HG02884 (cell line): ENCODE data around the gene PPP1R9A.

Source experiments
- ATAC-seq: cut with Tn5 transposase; IDR thresholded peaks from one replicate; pipeline ENCODE4 v1.9.1; 2021; ENCODE audit warnings: mild to moderate bottlenecking, moderate library complexity; ENCODE audit not compliant: unreplicated experiment

The PPP1R9A gene

DNA sequence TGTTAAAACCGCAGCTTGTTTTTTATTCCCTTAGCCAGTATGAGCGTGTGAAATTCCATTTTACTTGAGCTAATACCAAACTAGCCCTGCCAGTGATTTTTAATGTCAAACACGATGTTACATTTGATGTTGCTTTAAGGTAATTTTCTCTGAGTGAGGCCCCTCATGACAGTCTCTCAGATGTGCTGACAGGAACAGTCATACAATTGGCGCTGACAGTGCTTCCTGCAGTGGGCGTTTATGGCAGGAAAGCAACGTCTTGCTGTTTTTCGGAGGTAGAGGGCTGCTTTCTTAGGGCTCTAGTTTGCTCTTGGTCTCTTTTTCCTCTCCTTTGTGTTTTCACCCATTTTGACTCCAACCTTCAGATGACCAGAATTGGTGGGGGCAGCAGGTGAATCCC, 397.6 kb downstream of the PPP1R9A start:
- ATAC-seq, result no peak

DNA sequence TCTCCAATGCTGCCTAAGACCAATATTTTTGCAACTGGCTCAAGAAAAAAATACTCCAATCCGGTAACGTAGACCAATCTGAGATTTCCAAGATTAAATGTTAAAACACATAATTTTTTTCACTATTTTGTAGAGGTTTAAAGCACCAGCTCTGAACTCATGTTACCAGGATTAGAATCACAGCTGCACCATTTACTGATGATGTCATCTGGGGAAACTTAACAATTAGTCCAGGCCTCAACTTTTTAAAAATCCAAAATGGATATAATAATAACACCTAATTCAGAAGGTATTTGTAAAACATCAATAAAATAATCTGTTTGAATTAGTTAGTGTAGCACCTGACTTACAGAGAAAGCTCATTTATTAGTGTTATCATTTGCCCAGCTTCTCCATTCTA, 402.6 kb downstream of the PPP1R9A start:
- no peak for ATAC-seq

GRCh38 chr7:95311389-95311788, 404.0 kb downstream of the PPP1R9A start:
- ATAC-seq, result no peak

- ATAC-seq, result no peak
These were observed 405.2 kb downstream of the PPP1R9A start for GRCh38 chr7:95312561-95312960.

- no peak for ATAC-seq
These were observed 409.2 kb downstream of the PPP1R9A start for GRCh38 chr7:95316588-95316987.

- no peak for ATAC-seq
These were observed 410.2 kb downstream of the PPP1R9A start for GRCh38 chr7:95317546-95317945.

DNA sequence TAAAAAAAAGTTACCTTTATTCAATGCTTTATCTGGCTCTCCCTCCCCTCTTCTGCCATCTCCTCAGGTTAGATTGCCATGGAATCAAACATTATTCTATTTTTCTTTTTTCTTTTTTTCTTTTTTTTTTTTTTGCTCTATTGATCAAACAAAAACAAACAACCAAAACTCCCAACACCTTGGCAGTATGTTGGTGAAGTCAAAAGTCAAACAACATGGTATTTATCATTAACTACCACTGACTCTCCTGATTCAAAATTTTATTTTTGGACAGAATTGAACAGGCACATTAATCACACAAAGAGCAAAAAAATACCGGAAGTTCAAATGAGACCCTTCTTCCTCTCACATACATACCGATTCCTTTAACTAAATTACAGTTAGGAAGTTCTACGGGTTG, 410.6 kb downstream of the PPP1R9A start:
- no peak for ATAC-seq

GRCh38 chr7:95318501-95319100, 411.2 kb downstream of the PPP1R9A start:
- no peak for ATAC-seq

- no peak for ATAC-seq
These were observed 412.2 kb downstream of the PPP1R9A start for GRCh38 chr7:95319570-95319969.

- no peak for ATAC-seq
These were observed 413.3 kb downstream of the PPP1R9A start for GRCh38 chr7:95320651-95321050.

GRCh38 chr7:95321720-95322119, 414.3 kb downstream of the PPP1R9A start:
- no peak for ATAC-seq

GRCh38 chr7:95322396-95322795, 415.0 kb downstream of the PPP1R9A start:
- ATAC-seq, result no peak

DNA sequence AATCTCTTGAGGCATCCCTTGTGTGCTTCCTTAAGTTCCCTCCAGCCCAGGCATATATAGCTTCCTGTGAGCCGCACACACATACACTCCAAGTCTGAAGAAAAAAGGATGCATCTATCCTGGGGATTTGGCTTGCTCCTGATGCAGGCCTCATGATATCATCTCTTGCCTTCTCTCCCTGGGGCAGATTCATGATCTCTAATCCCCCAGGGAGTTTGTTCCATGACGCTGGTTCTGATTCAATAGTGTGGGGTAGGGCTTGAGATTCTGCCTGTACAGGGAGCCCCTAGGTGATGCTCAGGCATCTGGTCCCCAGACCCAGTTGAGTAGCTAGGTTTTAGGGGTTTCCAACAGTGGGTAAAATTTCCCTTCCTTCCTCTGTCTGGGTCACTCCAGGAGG, 415.5 kb downstream of the PPP1R9A start:
- no peak for ATAC-seq

DNA sequence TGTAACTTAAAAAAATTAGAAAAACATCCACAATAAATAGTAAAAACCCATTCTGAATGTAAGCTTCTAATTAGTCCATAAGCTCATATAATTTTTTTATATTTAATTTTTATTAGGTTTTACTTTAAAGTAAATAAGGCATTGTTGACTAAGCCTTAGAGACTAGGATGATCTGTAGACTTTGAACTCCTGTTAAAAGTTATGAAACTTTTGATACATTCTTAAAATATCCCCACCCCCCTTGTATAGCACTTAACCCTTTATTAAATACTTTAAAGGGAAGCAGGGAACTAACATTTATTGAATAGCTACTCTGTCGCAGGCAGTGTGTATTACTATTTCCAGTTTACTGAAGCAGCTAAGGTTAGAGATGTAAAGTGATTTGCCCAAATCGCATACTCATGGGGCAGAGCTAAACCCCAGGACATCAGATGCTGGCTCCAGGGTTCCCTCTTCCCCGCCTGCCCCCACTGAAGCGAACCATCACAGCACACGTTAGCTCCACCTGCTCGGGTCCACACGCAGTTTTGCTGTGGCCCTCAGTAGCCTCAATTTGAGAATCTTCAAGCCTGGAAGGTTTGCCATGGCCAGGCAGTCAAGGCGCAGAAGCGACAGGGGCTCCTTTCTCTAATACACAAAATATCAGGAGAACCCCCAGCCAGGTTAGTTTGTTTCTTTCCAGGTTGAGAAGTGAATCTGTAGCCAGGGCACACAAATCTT, 416.2 kb downstream of the PPP1R9A start:
- no peak for ATAC-seq

- ATAC-seq, result no peak
These were observed 417.0 kb downstream of the PPP1R9A start, which contains the start of gene PON1 for GRCh38 chr7:95324431-95324830. Gene PON1, minus strand, starts transcription at chr7:95324532. Its CDS starts 57 bp downstream, at chr7:95324475.

GRCh38 chr7:95327356-95327755, 420.0 kb downstream of the PPP1R9A start:
- no peak for ATAC-seq

GRCh38 chr7:95330204-95330960, 423.0 kb downstream of the PPP1R9A start:
- ATAC-seq, result peak; percentile 97

- peak; percentile 21 for ATAC-seq
These were observed 423.6 kb downstream of the PPP1R9A start for GRCh38 chr7:95330961-95331337.

DNA sequence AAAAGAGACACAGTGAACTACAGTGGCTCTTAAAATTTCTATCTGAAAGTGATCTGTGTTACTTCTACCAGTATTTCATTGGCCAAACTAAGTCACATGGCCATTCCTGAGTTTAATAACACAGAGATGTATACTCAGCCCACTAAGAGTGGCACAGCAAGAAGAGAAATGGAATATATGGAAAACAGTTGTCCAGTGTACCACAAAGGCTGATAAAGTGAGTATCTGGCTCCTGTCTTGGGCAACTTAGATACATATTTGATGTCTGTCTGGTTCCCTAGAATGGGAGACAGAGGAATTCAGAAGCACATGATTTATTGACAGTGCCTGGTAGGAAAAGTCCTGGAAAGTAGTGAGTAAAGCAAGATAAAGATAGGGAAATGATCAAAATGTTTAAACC, 427.1 kb downstream of the PPP1R9A start:
- ATAC-seq, result no peak

- no peak for ATAC-seq
These were observed 427.7 kb downstream of the PPP1R9A start for GRCh38 chr7:95335093-95335492.

DNA sequence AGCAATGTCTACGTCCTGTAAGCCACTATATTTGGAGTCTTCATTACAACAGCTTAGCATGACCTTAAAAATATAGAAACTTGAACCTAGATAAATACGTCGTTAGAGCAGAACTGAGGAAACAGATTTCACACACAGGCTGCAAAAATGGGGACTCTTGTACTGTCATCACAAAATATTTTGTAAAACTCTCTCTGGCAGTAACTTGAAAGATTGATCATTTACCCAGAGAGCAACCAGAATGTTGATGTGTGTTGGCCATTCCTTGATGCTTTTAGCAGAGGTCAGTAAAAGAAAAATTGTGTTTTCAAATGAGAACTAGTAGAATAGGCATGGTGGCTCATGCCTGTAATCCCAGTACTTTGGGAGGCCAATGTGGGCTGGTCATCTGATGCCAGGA, 431.4 kb downstream of the PPP1R9A start:
- ATAC-seq, result no peak

GRCh38 chr7:95340491-95340890, 433.1 kb downstream of the PPP1R9A start:
- no peak for ATAC-seq
